OCI-LY7 (cell line): ENCODE measurements around the gene RBM17. TPM values are rescaled to one million over a fixed set of nuclear protein-coding genes. Genes with fewer than 3 reads are reported as not detected.

Source experiments
- BruUV-seq: library from RNA; stranded (reverse); fragments of 400-500 nt; replicated peaks from 2 replicates; lab custom pipeline; 2021; lab: Mats Ljungman, UMichigan
- CTCF ChIA-PET: fragments of 300-600 bp; sonication (Branson Sonifier 250); formaldehyde crosslinking; loops from one replicate; lab custom pipeline; 2022; ENCODE audit warnings: antibody characterized with exemption; ENCODE audit not compliant: unreplicated experiment; lab: Charles Lee
- POLR2A ChIA-PET: fragments of 300-600 bp; sonication (Branson Sonifier 250); formaldehyde crosslinking; loops from one replicate; lab custom pipeline; 2022; ENCODE audit warnings: antibody characterized with exemption; lab: Charles Lee
- DNase-seq: peaks from one replicate; pipeline ENCODE4 v3.0.0-alpha.2; 2015; ENCODE audit warnings: low spot score
- H2AFZ ChIP-seq: fragments of 200-600 bp; sonication (generic), shearing (Covaris generic); 2 replicates; pipeline ENCODE4 v1.6.1; 2014; ENCODE audit warnings: mild to moderate bottlenecking, antibody characterized with exemption, low read length, moderate library complexity
- H3K27ac ChIP-seq: fragments of 200-600 bp; sonication (generic); 2 replicates; pipeline ENCODE4 v1.5.1; 2014; ENCODE audit warnings: mixed run types, low read depth, mild to moderate bottlenecking, moderate library complexity, low read length, inconsistent platforms; ENCODE audit not compliant: poor library complexity, severe bottlenecking
- H3K36me3 ChIP-seq: fragments of 200-600 bp; sonication (generic); 2 replicates; pipeline ENCODE4 v1.6.1; 2014; ENCODE audit warnings: mild to moderate bottlenecking, antibody characterized with exemption, low read length, moderate library complexity, mixed read lengths; ENCODE audit not compliant: insufficient read depth
- H3K4me1 ChIP-seq: fragments of 200-600 bp; sonication (generic); 2 replicates; pipeline ENCODE4 v1.5.1; 2014; ENCODE audit warnings: mild to moderate bottlenecking, low read length; ENCODE audit not compliant: insufficient read depth, poor library complexity, severe bottlenecking
- H3K4me2 ChIP-seq: fragments of 200-600 bp; sonication (generic); 2 replicates; pipeline ENCODE4 v1.6.1; 2014; ENCODE audit warnings: mild to moderate bottlenecking, low read length
- H3K4me3 ChIP-seq: fragments of 200-600 bp; sonication (generic); 2 replicates; pipeline ENCODE4 v1.5.1; 2014; ENCODE audit warnings: mild to moderate bottlenecking, low read depth, low read length; ENCODE audit not compliant: poor library complexity, severe bottlenecking
- H3K79me2 ChIP-seq: fragments of 200-600 bp; sonication (generic); 2 replicates; pipeline ENCODE4 v1.6.1; 2016; ENCODE audit warnings: low read depth, mild to moderate bottlenecking, low read length, moderate library complexity, mixed read lengths; ENCODE audit not compliant: insufficient read depth
- H3K9me2 ChIP-seq: fragments of 200-600 bp; sonication (generic); 2 replicates; pipeline ENCODE4 v1.6.1; 2016; ENCODE audit warnings: mild to moderate bottlenecking, low read length, mixed read lengths; ENCODE audit not compliant: insufficient read depth
- H3K9me3 ChIP-seq: fragments of 200-600 bp; sonication (generic); 2 replicates; pipeline ENCODE4 v1.6.1; 2014; ENCODE audit warnings: mild to moderate bottlenecking, mixed run types, low read length, mixed read lengths
- H4K20me1 ChIP-seq: fragments of 200-600 bp; sonication (generic); 2 replicates; pipeline ENCODE4 v1.6.1; 2014; ENCODE audit warnings: mild to moderate bottlenecking, antibody characterized with exemption, low read length, moderate library complexity, mixed read lengths; ENCODE audit not compliant: insufficient read depth
- CTCF ChIP-seq: fragments of 200-600 bp; sonication (generic); conservative IDR thresholded peaks from 2 replicates; pipeline ENCODE4 v1.5.1; 2014; ENCODE audit warnings: mild to moderate bottlenecking, antibody characterized with exemption, low read length, moderate library complexity, mixed read lengths
- EZH2phosphoT487 ChIP-seq: fragments of 200-600 bp; sonication (generic); IDR thresholded peaks from 2 replicates; pipeline ENCODE4 v1.6.1; 2018; ENCODE audit warnings: low read depth, borderline replicate concordance, mild to moderate bottlenecking, mixed run types, antibody characterized with exemption, low read length, moderate library complexity, mixed read lengths
- intact Hi-C: fragments of 100-400 bp; cut with micrococcal nuclease; formaldehyde crosslinking; loops from one replicate; pipeline ENCODE4 v1.10.0; 2022; ENCODE audit not compliant: unreplicated experiment
- total RNA-seq, 2 experiments: library from RNA; depleted of rRNA in 1 of 2; stranded (reverse); fragments of >200 nt in 1 of 2; shearing (Covaris generic) in 1 of 2; gene quantifications; 2 replicates each; pipeline ENCODE4 v1.2.3, GENCODE V29; 2014 to 2022

Gene RBM17
- total RNA-seq, 2 experiments from 2014 or later = 103 to 248 TPM

GRCh38 chr10:6163364-6164270 is 74.8 kb downstream of the RBM17 start:
- POLR2A ChIA-PET = interaction anchor here (0.8 to 1.7 kb wide), 6 partner anchors 14 to 184 kb away, joined by 3 to 5 read pairs (median 3); partner anchors contain the start of gene PFKFB3
- peak; percentile 97 for DNase-seq
- TSS peak; percentile 60 for BruUV-seq

GRCh38 chr10:6164271-6165095 is 75.6 kb downstream of the RBM17 start:
- CTCF ChIA-PET = no interaction called here
- Histone ChIP-seq H3K79me2 (peaks cover 51% of the 10 kb centered on the region), H2AFZ (peak overlapping the region; percentile 4; the same call in 1 of the 2 replicates)

More at GRCh38 chr10:6163364-6164270, 74.8 kb downstream of the RBM17 start:
- Histone ChIP-seq H3K9me2 (no peaks in the 10 kb centered on the region), H3K9me3 (no peaks in the 10 kb centered on the region), H4K20me1 (peaks cover 16% of the 10 kb centered on the region; the same call in 1 of the 2 replicates), H2AFZ (peak overlapping the region; percentile 58; the same call in 1 of the 2 replicates), H3K4me3 (peak overlapping the region; percentile 99), H3K27ac (peak overlapping the region; percentile 87), H3K36me3 (peaks cover 33% of the 10 kb centered on the region), H3K4me1 (peaks cover 27% of the 10 kb centered on the region), H3K4me2 (peak overlapping the region; percentile 78), H3K79me2 (peaks cover 51% of the 10 kb centered on the region)
- intact Hi-C loops = loop anchor here (5.0 kb wide), 1 partner anchor 151 kb away; no protein-coding TSS in a partner anchor
- no peak for TF ChIP-seq CTCF
- no peak for TF ChIP-seq EZH2phosphoT487
- CTCF ChIA-PET = no interaction called here

More at GRCh38 chr10:6164271-6165095, 75.6 kb downstream of the RBM17 start:
- Histone ChIP-seq H3K27ac (peak overlapping the region; percentile 87), H3K9me3 (no peaks in the 10 kb centered on the region), H3K9me2 (no peaks in the 10 kb centered on the region), H4K20me1 (peaks cover 16% of the 10 kb centered on the region; the same call in 1 of the 2 replicates), H3K4me3 (peak overlapping the region; percentile 99), H3K4me1 (peaks cover 27% of the 10 kb centered on the region), H3K4me2 (peak overlapping the region; percentile 78), H3K36me3 (peaks cover 34% of the 10 kb centered on the region)
- intact Hi-C loops = loop anchor here (5.0 kb wide), 1 partner anchor 152 kb away; no protein-coding TSS in a partner anchor
- BruUV-seq = no TSS peak
- DNase-seq = peak; percentile 21
- TF ChIP-seq CTCF (no peak), EZH2phosphoT487 (no peak)
- POLR2A ChIA-PET = interaction anchor here (0.8 to 1.3 kb wide), 3 partner anchors 22 to 184 kb away, joined by 3 read pairs; partner anchors contain the start of gene PFKFB3
